ENCODE data around the gene GSE1.

The GSE1 gene

DNA sequence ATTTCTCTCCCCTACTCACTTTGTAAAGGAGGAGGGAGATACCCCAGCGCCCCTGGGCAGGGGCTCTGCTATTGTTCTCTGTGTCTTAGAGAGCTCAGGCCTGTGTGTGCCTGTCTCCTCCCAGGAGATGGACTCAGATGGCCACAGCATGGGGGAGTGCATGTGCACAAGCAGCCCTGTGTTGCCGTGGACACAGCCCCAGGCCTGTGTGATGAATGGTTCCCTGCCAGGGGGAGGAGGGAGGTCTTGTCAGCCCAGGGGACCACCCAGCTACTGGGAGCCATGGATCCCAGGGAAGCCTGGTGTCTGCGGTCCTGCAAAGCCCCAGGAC, 49.3 kb downstream of the GSE1 start:
- Histone ChIP-seq H3K27ac (replicated peaks) (no peak overlapping the region), H3K4me3 (replicated peaks; ENCODE audit: insufficient read depth, low read length) (no peak overlapping the region), H3K27me3 (ENCODE audit: insufficient read depth, poor library complexity, severe bottlenecking) (no peaks in the 10 kb centered on the region)
- TF ChIP-seq, protein P1, sequence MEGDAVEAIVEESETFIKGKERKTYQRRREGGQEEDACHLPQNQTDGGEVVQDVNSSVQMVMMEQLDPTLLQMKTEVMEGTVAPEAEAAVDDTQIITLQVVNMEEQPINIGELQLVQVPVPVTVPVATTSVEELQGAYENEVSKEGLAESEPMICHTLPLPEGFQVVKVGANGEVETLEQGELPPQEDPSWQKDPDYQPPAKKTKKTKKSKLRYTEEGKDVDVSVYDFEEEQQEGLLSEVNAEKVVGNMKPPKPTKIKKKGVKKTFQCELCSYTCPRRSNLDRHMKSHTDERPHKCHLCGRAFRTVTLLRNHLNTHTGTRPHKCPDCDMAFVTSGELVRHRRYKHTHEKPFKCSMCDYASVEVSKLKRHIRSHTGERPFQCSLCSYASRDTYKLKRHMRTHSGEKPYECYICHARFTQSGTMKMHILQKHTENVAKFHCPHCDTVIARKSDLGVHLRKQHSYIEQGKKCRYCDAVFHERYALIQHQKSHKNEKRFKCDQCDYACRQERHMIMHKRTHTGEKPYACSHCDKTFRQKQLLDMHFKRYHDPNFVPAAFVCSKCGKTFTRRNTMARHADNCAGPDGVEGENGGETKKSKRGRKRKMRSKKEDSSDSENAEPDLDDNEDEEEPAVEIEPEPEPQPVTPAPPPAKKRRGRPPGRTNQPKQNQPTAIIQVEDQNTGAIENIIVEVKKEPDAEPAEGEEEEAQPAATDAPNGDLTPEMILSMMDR (IDR thresholded peaks at IDR 0.05; ENCODE audit: insufficient read depth, low read length): no peak
- TF ChIP-seq GABPA (IDR thresholded peaks at IDR 0.05; ENCODE audit: low read depth) (no peak), SPI1 (IDR thresholded peaks at IDR 0.05; ENCODE audit: borderline replicate concordance, low read depth) (no peak), POLR2AphosphoS5 (IDR thresholded peaks at IDR 0.05; ENCODE audit: low read depth) (no peak), REST (IDR thresholded peaks at IDR 0.05; ENCODE audit: insufficient replicate concordance, low read depth) (no peak)
- DNase-seq (ENCODE audit: low read depth in 1 of 2, low spot score in 1 of 2): no peak

DNA sequence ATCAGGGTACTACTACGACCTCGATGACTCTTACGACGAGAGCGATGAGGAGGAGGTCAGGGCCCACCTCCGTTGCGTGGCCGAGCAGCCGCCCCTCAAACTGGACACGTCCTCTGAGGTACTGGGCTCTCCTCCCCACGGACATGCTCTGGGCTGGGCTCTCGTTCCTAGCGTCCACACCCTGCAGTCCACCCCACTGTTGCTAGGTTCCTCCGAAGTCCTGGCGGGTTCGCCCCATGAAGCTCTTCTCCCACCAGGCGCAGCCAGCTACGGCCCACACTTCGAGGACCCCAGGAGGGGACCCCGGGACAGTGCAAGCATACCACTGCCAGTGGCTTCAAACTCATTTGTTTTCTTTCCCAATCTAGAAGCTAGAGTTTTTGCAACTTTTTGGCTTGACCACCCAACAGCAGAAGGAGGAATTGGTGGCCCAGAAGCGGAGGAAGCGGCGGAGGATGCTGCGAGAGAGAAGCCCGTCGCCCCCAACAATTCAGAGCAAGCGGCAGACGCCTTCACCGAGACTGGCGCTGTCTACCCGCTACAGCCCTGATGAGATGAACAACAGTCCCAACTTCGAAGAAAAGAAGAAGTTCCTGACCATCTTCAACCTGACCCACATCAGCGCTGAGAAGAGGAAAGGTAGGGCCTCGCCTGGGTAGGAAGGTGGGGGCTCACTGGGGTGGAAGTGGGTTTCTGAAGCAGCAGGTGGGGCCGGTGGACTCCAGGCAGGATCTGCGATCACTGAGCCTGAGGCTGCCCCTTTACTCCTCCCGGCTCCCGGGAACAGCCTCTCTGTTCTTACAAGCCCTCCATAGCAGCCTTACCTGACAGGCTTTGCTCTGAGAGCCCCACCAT, 50.1 kb downstream of the GSE1 start:
- no peak overlapping the region for H3K4me3 ChIP-seq (replicated peaks; ENCODE audit: insufficient read depth, low read length)
- H3K27ac ChIP-seq (replicated peaks): no peak overlapping the region
- no peak for DNase-seq (ENCODE audit: low read depth in 1 of 2, low spot score in 1 of 2)
- H3K27me3 ChIP-seq (ENCODE audit: insufficient read depth, poor library complexity, severe bottlenecking): no peaks in the 10 kb centered on the region
- TF ChIP-seq GABPA (IDR thresholded peaks at IDR 0.05; ENCODE audit: low read depth) (no peak), REST (IDR thresholded peaks at IDR 0.05; ENCODE audit: insufficient replicate concordance, low read depth) (no peak), SPI1 (IDR thresholded peaks at IDR 0.05; ENCODE audit: borderline replicate concordance, low read depth) (no peak), POLR2AphosphoS5 (IDR thresholded peaks at IDR 0.05; ENCODE audit: low read depth) (no peak)
- TF ChIP-seq, protein P1 (IDR thresholded peaks at IDR 0.05; ENCODE audit: insufficient read depth, low read length): no peak

DNA sequence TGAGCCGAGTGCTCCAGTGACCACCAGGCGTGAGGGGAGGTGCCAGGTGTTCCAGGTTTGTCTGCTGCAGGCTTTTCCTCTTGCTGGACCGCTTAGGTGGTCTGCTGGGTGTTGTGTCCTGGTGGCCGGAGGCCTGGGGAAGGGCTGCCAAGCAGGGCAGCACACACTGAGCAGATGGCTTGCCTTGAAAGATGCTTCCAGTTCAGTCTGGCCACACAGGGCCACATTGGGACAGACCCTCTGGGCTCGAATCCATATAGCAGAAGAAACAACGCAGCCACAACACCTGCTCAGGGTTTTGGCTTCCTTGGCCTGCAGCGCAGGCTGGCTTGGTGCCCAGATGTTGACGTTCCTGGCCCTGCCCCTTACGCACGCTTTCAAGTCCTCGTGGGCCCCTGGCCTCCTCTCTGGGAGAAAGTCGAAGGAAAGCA, 50.8 kb downstream of the GSE1 start:
- no peaks in the 10 kb centered on the region for H3K27me3 ChIP-seq (ENCODE audit: insufficient read depth, poor library complexity, severe bottlenecking)
- H3K27ac ChIP-seq (replicated peaks): no peak overlapping the region
- no peak overlapping the region for H3K4me3 ChIP-seq (replicated peaks; ENCODE audit: insufficient read depth, low read length)
- no peak for DNase-seq (ENCODE audit: low read depth in 1 of 2, low spot score in 1 of 2)
- TF ChIP-seq POLR2AphosphoS5 (IDR thresholded peaks at IDR 0.05; ENCODE audit: low read depth) (no peak), SPI1 (IDR thresholded peaks at IDR 0.05; ENCODE audit: borderline replicate concordance, low read depth) (no peak), GABPA (IDR thresholded peaks at IDR 0.05; ENCODE audit: low read depth) (no peak), REST (IDR thresholded peaks at IDR 0.05; ENCODE audit: insufficient replicate concordance, low read depth) (no peak)
- TF ChIP-seq, protein P1 (IDR thresholded peaks at IDR 0.05; ENCODE audit: insufficient read depth, low read length): no peak

Measured in HL-60 (cell line).